SK-N-SH treated with all-trans-retinoic acid at 6 μM for 48 hours (cell line): Measurements from ENCODE around the gene WDR48.
"Not testable (repeated sequence)": the region's sequence is repeated elsewhere in the genome, so short reads cannot be mapped to it uniquely, and the experiment has no call there.

ENCODE experiments used
- ATAC-seq: fragments of 200-7000 bp; cut with Tn5 transposase; 3 replicates; pipeline ENCODE4 v1.9.1; 2020; ENCODE audit warnings: mild to moderate bottlenecking, moderate library complexity
- ARNTL ChIP-seq: fragments of 450-650 bp; formaldehyde crosslinking; IDR thresholded peaks from 2 replicates; pipeline ENCODE4 v1.5.0; 2020; ENCODE audit warnings: low read depth, mild to moderate bottlenecking, moderate library complexity, borderline replicate concordance
- BACH2 ChIP-seq: fragments of 250-450 bp; sonication (Bioruptor Pico); IDR thresholded peaks from 2 replicates; pipeline ENCODE4 v1.9.0; 2021; ENCODE audit warnings: mild to moderate bottlenecking, borderline replicate concordance
- CSDC2 ChIP-seq: fragments of 250-450 bp; sonication (Bioruptor Pico); IDR thresholded peaks from 2 replicates; pipeline ENCODE4 v1.5.0; 2020; ENCODE audit warnings: mild to moderate bottlenecking, moderate library complexity
- ESRRG ChIP-seq: fragments of 250-450 bp; sonication (Bioruptor Pico); IDR thresholded peaks from 2 replicates; pipeline ENCODE4 v1.6.1; 2021; ENCODE audit warnings: mild to moderate bottlenecking
- GLIS3 ChIP-seq: fragments of 250-450 bp; sonication (Bioruptor Pico); IDR thresholded peaks from 2 replicates; pipeline ENCODE4 v1.5.0; 2020; ENCODE audit warnings: mild to moderate bottlenecking, moderate library complexity
- ISL1 ChIP-seq: fragments of 250-450 bp; sonication (Bioruptor Pico); IDR thresholded peaks from 2 replicates; pipeline ENCODE4 v2.1.2; 2022; ENCODE audit warnings: mild to moderate bottlenecking, moderate library complexity
- OSR1 ChIP-seq: fragments of 250-450 bp; sonication (Bioruptor Pico); IDR thresholded peaks from 2 replicates; pipeline ENCODE4 v1.8.0; 2022; ENCODE audit warnings: moderate library complexity, mild to moderate bottlenecking, inconsistent platforms
- PPARA ChIP-seq: fragments of 250-450 bp; sonication (Bioruptor Pico); IDR thresholded peaks from 2 replicates; pipeline ENCODE4 v1.5.0; 2020; ENCODE audit warnings: mild to moderate bottlenecking, borderline replicate concordance
- RARB ChIP-seq: fragments of 250-450 bp; sonication (Bioruptor Pico); IDR thresholded peaks from 2 replicates; pipeline ENCODE4 v1.8.0; 2021; ENCODE audit warnings: mild to moderate bottlenecking, moderate library complexity
- SNAI2 ChIP-seq: fragments of 250-450 bp; sonication (Bioruptor Pico); IDR thresholded peaks from 2 replicates; pipeline ENCODE4 v1.5.0; 2020; ENCODE audit warnings: mild to moderate bottlenecking, moderate library complexity
- TCF4 ChIP-seq: fragments of 250-450 bp; sonication (Bioruptor Pico); IDR thresholded peaks from 2 replicates; pipeline ENCODE4 v1.8.0; 2021; ENCODE audit warnings: mild to moderate bottlenecking, moderate library complexity, borderline replicate concordance
- TOX ChIP-seq: fragments of 250-450 bp; sonication (Bioruptor Pico); IDR thresholded peaks from 2 replicates; pipeline ENCODE4 v1.8.0; 2021; ENCODE audit warnings: mild to moderate bottlenecking, moderate library complexity, borderline replicate concordance
- ZC3H10 ChIP-seq: fragments of 250-450 bp; sonication (Bioruptor Pico); IDR thresholded peaks from 2 replicates; pipeline ENCODE4 v1.5.1; 2021; ENCODE audit warnings: mild to moderate bottlenecking, moderate library complexity
- ZFP3 ChIP-seq: fragments of 250-450 bp; sonication (Bioruptor Pico); IDR thresholded peaks from 2 replicates; pipeline ENCODE4 v1.5.0; 2020; ENCODE audit warnings: mild to moderate bottlenecking, moderate library complexity
- ZFP30 ChIP-seq: fragments of 450-650 bp; formaldehyde crosslinking; IDR thresholded peaks from 2 replicates; pipeline ENCODE4 v1.5.0; 2022; ENCODE audit warnings: mild to moderate bottlenecking, moderate library complexity
- ZNF565 ChIP-seq: fragments of 450-650 bp; formaldehyde crosslinking; conservative IDR thresholded peaks from 2 replicates; pipeline ENCODE4 v1.5.0; 2020; ENCODE audit warnings: low read depth, mild to moderate bottlenecking, moderate library complexity
- ZNF70 ChIP-seq: fragments of 450-650 bp; formaldehyde crosslinking; IDR thresholded peaks from 2 replicates; pipeline ENCODE4 v1.5.0; 2020; ENCODE audit warnings: mild to moderate bottlenecking, moderate library complexity
- ZNF8 ChIP-seq: fragments of 450-650 bp; formaldehyde crosslinking; IDR thresholded peaks from 2 replicates; pipeline ENCODE4 v1.5.0; 2020; ENCODE audit warnings: mild to moderate bottlenecking, moderate library complexity
- TF ChIP-seq, protein P1 (sequence below): fragments of 250-450 bp; sonication (Bioruptor Pico); IDR thresholded peaks from 2 replicates; pipeline ENCODE4 v1.5.1; 2021; ENCODE audit warnings: mild to moderate bottlenecking, moderate library complexity
- TF ChIP-seq, protein P2 (sequence below): fragments of 250-450 bp; sonication (Bioruptor Pico); IDR thresholded peaks from 2 replicates; pipeline ENCODE4 v1.8.0; 2020; ENCODE audit warnings: mild to moderate bottlenecking, moderate library complexity, borderline replicate concordance
- TF ChIP-seq, protein P3 (sequence below): fragments of 250-450 bp; sonication (Bioruptor Pico); IDR thresholded peaks from 2 replicates; pipeline ENCODE4 v1.5.1; 2020; ENCODE audit warnings: low read depth, mild to moderate bottlenecking, moderate library complexity
- TF ChIP-seq, protein P4 (sequence below): fragments of 250-450 bp; sonication (Bioruptor Pico); IDR thresholded peaks from 2 replicates; pipeline ENCODE4 v1.5.0; 2020; ENCODE audit warnings: mild to moderate bottlenecking, moderate library complexity

WDR48 gene

DNA sequence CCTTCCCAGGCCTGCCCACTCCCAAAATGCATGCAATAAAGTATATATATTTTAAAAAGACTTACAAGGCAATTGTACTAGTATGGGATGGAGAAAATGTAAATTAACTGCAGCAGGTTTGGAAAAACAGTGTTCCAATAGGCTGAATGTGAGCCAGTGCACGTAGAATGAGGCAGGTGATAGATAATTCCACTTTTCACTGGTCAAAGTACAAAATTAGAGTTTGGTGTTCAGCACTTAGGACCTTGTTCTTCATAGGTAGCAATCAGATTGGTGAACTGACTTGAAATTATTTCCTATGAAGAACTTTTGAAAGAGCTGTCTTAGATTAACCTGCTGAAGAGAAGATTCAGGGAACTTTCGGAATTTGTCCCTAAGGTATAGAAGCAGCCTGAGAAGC, 1.9 kb downstream of the WDR48 start:
- ATAC-seq, result no peak
- TF ChIP-seq ZC3H10 (no peak), CSDC2 (no peak), ZNF8 (CRISPR knock-in tag) (no peak), ISL1 (CRISPR knock-in tag) (no peak), ESRRG (no peak), ARNTL (no peak), TOX (CRISPR knock-in tag) (no peak), GLIS3 (CRISPR knock-in tag) (no peak), ZNF565 (no peak), ZFP3 (CRISPR knock-in tag) (no peak), TCF4 (CRISPR knock-in tag) (no peak), PPARA (no peak), OSR1 (CRISPR knock-in tag) (no peak), ZFP30 (CRISPR knock-in tag) (no peak), BACH2 (CRISPR knock-in tag) (no peak)
- TF ChIP-seq, protein P1, sequence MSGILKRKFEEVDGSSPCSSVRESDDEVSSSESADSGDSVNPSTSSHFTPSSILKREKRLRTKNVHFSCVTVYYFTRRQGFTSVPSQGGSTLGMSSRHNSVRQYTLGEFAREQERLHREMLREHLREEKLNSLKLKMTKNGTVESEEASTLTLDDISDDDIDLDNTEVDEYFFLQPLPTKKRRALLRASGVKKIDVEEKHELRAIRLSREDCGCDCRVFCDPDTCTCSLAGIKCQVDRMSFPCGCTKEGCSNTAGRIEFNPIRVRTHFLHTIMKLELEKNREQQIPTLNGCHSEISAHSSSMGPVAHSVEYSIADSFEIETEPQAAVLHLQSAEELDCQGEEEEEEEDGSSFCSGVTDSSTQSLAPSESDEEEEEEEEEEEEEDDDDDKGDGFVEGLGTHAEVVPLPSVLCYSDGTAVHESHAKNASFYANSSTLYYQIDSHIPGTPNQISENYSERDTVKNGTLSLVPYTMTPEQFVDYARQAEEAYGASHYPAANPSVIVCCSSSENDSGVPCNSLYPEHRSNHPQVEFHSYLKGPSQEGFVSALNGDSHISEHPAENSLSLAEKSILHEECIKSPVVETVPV (CRISPR knock-in tag), result no peak
- TF ChIP-seq, protein P2, sequence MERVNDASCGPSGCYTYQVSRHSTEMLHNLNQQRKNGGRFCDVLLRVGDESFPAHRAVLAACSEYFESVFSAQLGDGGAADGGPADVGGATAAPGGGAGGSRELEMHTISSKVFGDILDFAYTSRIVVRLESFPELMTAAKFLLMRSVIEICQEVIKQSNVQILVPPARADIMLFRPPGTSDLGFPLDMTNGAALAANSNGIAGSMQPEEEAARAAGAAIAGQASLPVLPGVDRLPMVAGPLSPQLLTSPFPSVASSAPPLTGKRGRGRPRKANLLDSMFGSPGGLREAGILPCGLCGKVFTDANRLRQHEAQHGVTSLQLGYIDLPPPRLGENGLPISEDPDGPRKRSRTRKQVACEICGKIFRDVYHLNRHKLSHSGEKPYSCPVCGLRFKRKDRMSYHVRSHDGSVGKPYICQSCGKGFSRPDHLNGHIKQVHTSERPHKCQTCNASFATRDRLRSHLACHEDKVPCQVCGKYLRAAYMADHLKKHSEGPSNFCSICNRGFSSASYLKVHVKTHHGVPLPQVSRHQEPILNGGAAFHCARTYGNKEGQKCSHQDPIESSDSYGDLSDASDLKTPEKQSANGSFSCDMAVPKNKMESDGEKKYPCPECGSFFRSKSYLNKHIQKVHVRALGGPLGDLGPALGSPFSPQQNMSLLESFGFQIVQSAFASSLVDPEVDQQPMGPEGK, result no peak
- TF ChIP-seq, protein P3, sequence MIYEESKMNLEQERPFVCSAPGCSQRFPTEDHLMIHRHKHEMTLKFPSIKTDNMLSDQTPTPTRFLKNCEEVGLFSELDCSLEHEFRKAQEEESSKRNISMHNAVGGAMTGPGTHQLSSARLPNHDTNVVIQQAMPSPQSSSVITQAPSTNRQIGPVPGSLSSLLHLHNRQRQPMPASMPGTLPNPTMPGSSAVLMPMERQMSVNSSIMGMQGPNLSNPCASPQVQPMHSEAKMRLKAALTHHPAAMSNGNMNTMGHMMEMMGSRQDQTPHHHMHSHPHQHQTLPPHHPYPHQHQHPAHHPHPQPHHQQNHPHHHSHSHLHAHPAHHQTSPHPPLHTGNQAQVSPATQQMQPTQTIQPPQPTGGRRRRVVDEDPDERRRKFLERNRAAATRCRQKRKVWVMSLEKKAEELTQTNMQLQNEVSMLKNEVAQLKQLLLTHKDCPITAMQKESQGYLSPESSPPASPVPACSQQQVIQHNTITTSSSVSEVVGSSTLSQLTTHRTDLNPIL (CRISPR knock-in tag), result no peak
- TF ChIP-seq, all 23 proteins: peak for 0

DNA sequence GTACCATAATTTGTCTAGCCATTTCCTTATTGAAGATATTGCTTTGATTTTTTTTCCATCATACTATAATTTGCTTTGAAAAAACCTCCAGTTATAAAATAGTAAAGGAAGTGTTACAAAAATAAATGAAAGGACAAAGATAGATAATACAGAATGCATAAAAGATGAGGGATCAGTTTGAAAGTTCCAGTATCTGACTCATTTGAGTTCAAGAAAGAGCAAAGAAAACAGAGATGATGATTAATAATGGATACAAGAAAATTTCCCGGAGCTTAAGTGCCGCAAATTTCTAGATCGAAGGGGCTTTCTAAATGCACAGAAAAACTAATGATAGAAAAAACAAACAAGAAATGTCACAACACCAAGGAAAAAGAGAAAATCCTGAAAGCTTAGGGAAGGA, 4.3 kb downstream of the WDR48 start:
- ATAC-seq, result no peak

DNA sequence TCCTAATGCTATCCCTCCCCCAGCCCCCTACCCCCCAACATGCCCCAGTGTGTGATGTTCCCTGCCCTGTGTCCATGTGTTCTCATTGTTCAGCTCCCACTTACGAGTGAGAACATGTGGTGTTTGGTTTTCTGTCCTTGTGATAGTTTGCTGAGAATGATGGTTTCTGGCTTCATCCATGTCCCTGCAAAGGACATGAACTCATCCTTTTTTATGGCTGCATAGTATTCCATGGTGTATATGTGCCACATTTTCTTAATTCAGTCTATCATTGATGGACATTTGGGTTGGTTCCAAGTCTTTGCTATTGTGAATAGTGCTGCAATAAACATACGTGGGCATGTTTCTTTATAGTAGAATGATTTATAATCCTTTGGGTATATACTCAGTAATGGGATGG, 9.4 kb downstream of the WDR48 start:
- not testable (repeated sequence) for ATAC-seq

More for the DNA sequence above, 4.3 kb downstream of the WDR48 start:
- TF ChIP-seq TCF4 (CRISPR knock-in tag) (no peak), ZFP30 (CRISPR knock-in tag) (no peak), PPARA (no peak), RARB (no peak), ZNF565 (no peak), BACH2 (CRISPR knock-in tag) (no peak), SNAI2 (no peak), ZC3H10 (no peak), ZNF8 (CRISPR knock-in tag) (no peak), TOX (CRISPR knock-in tag) (no peak), ESRRG (no peak), ZNF70 (CRISPR knock-in tag) (no peak), OSR1 (CRISPR knock-in tag) (no peak), CSDC2 (no peak)
- TF ChIP-seq, protein P2, result no peak
- TF ChIP-seq, protein P4, sequence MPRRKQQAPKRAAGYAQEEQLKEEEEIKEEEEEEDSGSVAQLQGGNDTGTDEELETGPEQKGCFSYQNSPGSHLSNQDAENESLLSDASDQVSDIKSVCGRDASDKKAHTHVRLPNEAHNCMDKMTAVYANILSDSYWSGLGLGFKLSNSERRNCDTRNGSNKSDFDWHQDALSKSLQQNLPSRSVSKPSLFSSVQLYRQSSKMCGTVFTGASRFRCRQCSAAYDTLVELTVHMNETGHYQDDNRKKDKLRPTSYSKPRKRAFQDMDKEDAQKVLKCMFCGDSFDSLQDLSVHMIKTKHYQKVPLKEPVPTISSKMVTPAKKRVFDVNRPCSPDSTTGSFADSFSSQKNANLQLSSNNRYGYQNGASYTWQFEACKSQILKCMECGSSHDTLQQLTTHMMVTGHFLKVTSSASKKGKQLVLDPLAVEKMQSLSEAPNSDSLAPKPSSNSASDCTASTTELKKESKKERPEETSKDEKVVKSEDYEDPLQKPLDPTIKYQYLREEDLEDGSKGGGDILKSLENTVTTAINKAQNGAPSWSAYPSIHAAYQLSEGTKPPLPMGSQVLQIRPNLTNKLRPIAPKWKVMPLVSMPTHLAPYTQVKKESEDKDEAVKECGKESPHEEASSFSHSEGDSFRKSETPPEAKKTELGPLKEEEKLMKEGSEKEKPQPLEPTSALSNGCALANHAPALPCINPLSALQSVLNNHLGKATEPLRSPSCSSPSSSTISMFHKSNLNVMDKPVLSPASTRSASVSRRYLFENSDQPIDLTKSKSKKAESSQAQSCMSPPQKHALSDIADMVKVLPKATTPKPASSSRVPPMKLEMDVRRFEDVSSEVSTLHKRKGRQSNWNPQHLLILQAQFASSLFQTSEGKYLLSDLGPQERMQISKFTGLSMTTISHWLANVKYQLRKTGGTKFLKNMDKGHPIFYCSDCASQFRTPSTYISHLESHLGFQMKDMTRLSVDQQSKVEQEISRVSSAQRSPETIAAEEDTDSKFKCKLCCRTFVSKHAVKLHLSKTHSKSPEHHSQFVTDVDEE (CRISPR knock-in tag), result no peak
- TF ChIP-seq, protein P3 (CRISPR knock-in tag), result no peak
